A204.1 (cell line): Measurements from ENCODE around the gene CKAP2.
A peak's percentile ranks its signal among the peaks of the same experiment; 100 is the strongest.
"Not testable (repeated sequence)": the region's sequence is repeated elsewhere in the genome, so short reads cannot be mapped to it uniquely, and the experiment has no call there.

Experiments
- FAIRE-seq: peaks from 2 replicates; lab custom pipeline; 2012; peaks lifted over from hg19 to GRCh38; lab: Jason Lieb, UNC

Gene CKAP2, protein sequence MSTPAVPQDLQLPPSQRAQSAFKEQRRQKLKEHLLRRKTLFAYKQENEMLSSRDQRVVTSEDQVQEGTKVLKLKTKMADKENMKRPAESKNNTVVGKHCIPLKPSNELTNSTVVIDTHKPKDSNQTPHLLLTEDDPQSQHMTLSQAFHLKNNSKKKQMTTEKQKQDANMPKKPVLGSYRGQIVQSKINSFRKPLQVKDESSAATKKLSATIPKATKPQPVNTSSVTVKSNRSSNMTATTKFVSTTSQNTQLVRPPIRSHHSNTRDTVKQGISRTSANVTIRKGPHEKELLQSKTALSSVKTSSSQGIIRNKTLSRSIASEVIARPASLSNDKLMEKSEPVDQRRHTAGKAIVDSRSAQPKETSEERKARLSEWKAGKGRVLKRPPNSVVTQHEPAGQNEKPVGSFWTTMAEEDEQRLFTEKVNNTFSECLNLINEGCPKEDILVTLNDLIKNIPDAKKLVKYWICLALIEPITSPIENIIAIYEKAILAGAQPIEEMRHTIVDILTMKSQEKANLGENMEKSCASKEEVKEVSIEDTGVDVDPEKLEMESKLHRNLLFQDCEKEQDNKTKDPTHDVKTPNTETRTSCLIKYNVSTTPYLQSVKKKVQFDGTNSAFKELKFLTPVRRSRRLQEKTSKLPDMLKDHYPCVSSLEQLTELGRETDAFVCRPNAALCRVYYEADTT

GRCh38 chr13:52454820-52455676 lies at the start of gene CKAP2:
CKAP2 (plus strand) TSS chr13:52455478; CDS start chr13:52455557, 79 bp downstream.
- peak; percentile 93 for FAIRE-seq

DNA sequence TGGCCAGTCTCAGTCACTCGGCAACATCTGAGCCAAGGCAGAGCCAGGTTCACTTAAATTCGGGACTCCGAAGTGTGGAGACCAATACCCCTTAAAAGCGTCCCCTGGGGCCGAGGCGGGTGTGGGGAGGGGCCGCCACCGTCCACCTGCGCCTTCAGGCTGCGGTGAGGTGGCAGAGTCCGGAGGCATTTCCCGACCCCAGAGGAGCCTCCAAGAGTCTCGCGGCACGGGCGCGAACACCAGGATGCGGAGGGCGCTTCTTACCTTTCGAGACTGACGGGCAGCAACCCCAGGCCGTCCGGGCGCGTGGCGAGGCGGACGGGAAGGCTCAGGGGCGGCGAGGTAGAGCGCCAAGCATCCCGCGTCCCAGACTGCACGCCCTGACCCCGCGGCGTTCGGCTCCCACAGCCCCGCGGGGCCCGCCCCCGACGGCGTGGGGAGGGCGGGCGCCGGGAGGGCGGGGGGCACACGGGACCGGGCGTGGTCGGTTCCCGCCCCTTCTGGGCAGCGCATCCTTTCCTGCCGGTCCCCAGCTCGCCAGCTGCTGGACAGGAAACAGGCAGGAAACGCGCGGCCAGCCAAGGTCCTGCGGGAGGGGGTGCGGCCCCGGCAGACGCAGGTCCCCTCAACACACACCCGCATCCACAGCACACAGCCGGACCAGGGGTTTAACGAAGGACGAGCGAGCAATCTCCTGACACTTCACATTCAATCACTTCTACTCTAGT lies 49.3 kb upstream of the CKAP2 start, which contains the start of gene THSD1:
TSS of gene THSD1 (minus strand) at position 406 of the 728 bp plus-strand sequence. CDS start 3,572 bp downstream, outside the sequence.
- no peak for FAIRE-seq

DNA sequence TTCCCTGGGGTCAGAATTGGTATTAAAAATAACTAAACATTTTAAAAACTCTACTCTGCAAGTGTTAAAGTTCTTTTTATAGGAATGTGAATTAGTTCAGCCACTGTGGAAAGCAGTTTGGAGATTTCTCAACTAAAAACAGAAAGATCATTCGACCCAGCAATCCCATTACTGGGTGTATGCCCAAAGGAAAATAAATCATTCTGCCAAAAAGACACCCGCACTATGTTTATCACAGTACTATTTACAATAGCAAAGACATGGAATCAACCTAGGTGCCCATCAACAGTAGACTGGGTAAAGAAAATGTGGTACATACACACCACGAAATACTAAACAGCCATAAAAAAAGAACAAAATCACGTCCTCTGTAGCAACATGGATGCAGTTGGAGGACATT lies 48.6 kb upstream of the CKAP2 start:
- FAIRE-seq, result no peak

- not testable (repeated sequence) for FAIRE-seq
These were observed 47.8 kb upstream of the CKAP2 start for GRCh38 chr13:52407436-52407835.

DNA sequence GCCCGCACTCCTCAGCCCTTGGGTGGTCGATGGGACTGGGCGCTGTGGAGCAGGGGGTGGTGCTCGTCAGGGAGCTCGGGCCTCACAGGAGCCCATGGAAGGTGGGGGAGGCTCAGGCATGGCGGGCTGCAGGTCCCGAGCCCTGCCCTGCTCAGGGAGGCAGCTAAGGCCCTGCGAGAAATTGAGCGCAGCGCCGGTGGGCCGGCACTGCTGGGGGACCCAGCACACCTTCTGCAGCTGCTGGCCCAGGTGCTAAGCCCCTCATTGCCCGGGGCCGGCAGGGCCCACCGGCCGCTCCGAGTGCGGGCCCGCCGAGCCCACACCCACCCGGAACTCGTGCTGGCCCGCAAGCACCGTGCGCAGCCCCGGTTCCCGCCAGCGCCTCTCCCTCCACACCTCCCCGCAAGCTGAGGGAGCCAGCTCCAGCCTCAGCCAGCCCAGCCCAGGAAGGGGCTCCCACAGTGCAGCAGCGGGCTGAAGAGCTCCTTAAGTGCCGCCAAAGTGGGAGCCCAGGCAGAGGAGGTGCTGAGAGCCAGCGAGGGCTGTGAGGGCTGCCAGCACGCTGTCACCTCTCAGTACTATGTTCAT lies 47.1 kb upstream of the CKAP2 start:
- not testable (repeated sequence) for FAIRE-seq

GRCh38 chr13:52411629-52412028 lies 43.6 kb upstream of the CKAP2 start:
- FAIRE-seq, result no peak

DNA sequence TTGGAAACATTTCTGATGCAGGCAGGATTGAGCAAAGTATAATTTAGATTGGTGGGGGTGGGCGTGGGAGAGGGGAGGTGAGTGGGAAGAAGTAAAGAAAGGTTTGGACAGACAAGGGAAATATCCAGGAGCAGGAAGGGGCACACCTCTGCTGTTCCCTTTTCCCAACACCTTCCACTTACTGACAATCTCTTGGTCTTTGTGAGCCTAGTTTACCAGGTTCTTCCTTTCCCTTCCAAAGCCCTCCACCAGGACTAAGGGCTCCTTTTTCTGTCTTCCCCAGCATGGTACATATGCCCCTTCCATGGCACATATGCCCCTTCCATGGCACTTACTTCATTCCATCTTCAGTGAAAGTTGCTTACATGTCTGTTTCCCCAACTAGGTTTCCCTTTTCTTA lies 43.1 kb upstream of the CKAP2 start:
- FAIRE-seq, result no peak

DNA sequence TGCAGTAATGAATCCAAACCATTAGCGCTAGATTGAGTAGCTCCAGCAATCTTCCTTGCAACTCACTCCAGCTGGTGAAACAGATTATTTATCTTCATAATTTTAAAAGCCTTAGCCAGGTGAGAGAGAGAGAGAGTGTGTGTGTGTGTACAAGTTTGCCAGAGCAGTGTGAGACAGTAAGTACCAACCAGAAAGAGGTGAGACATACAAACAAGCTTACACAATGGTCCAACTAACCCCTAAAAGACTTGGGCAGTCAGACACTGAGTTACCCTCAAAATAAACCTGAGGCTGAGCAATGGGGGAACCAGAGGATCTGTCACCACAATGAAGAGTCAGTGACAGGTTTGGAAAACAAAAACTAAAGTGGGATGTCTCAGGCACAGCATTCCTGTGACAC lies 41.2 kb upstream of the CKAP2 start:
- no peak for FAIRE-seq

DNA sequence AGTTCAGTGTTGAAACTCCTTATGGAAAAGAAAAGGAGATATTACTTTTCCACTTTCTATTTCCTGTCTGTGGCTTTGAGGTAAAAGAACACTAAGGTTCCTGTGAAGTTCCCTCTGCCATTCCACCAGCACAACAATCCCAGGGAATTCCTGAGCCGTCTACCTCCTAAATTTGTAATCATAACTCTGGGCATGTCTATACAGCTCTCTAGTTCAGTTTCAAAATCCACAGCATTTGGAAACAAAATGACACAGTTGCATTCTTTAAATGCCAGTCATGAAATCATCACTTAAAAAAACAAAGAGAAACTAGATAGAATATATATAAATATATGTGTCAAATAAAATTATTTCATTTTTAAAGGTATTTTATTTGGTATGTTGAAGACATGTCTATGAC lies 40.3 kb upstream of the CKAP2 start:
- FAIRE-seq, result no peak

DNA sequence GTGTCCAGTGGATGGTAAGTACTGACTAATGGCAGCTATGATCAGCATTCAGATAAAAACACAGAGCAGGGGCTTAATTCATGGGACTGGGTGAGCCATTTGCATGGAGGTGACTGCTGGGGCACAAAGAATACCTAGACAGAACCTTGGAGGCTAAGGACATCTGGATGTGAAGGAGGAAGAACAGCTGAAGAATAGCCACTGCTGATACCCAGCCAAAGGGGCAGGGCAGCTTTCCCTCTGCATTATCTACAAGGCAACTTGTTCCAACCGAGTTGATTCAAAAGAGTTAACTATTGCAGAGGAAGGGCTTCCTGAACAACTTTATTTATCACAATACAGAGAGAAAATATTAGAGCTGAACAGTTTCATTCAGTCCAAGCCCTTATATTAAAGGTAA lies 36.2 kb upstream of the CKAP2 start:
- no peak for FAIRE-seq

- no peak for FAIRE-seq
These were observed 34.1 kb upstream of the CKAP2 start for GRCh38 chr13:52421216-52421615.

DNA sequence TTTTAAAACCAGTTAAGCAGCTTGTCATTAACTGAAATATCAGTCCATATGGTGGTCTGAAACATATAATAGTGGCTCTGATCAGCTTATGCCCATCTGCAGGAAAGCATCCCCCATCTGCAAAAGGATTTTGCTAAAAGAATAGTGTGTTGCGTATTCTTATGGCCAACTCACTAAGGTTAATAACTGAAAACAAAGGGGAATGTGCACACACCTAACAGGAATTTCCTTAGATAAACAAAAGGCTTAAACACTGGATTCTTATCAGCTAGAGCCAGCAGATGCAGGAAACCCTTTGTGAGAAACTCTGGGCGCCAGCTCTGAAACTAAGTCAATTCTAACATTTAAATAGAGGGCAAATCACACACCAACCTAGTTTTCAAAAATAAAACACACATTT lies 27.0 kb upstream of the CKAP2 start:
- no peak for FAIRE-seq

GRCh38 chr13:52432456-52432855 lies 22.8 kb upstream of the CKAP2 start:
- no peak for FAIRE-seq

DNA sequence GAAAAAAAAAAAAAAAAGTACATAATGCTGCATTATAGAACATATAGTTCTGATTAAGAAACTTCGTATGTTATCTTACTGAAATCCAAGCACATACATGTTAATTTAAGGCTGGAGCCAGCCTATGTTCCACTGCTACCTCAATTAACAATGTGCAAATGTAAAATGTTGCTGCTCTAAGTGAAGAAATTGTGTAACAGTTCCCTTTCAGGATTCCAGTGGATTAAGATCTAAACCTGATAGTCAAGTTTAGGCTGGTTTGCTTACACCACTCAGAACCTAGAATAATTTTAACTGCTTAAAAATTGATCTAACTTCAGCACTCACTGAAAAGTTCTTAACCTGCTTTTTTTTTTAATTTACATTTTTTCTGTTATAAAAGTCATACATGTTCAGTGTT lies 9.0 kb upstream of the CKAP2 start:
- no peak for FAIRE-seq

DNA sequence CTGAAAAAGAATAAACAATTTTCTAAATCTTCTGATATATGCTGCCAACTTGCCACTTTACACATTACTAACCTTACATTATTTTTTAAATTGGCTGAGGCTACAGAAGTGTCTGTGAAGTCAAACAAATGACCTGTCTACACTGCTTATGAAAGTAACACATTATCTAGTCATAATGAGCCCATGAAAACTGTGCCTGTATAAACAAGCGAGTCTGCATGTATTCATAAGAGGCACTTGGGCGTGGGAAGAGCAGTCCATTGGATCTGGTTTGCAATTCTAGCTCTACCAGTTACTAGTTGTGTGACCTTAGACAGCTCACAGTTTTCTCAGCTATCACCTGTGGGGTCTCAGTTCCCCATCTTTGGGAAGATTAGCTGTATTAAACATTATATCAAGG lies 7.9 kb upstream of the CKAP2 start:
- no peak for FAIRE-seq

- no peak for FAIRE-seq
These were observed 7.3 kb upstream of the CKAP2 start for GRCh38 chr13:52447815-52448552.

DNA sequence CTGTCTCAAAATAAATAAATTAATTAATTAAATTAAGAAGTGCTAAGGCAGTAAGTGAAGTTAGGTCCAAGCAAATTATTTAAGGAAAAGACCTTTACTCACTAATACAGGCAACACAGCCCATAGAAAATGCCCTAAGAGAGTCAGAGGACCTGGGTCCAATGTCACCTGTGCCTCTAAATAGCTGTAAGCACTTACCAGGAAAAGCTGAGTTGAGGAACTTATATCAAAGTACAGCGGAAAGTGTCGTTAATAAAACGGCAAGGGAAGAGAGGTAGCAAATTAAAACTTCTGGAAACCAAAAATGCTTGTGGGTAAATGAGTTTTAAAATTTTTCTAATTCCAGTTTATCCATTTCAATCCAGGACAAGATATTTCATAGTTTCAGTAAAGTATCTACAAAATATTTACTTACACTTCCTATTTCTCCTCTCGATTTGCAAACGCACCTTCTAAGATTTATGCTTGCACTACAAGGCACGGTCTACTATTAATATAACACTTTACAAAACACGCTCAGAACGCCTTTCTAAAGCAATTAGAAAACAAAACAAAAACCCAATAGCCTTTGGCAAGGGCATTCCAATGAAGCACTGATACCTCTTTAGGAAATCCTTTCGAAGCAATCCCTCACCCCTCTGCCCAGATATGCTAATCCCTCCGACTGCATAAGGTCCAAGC lies 5.8 kb upstream of the CKAP2 start:
- FAIRE-seq, result no peak

DNA sequence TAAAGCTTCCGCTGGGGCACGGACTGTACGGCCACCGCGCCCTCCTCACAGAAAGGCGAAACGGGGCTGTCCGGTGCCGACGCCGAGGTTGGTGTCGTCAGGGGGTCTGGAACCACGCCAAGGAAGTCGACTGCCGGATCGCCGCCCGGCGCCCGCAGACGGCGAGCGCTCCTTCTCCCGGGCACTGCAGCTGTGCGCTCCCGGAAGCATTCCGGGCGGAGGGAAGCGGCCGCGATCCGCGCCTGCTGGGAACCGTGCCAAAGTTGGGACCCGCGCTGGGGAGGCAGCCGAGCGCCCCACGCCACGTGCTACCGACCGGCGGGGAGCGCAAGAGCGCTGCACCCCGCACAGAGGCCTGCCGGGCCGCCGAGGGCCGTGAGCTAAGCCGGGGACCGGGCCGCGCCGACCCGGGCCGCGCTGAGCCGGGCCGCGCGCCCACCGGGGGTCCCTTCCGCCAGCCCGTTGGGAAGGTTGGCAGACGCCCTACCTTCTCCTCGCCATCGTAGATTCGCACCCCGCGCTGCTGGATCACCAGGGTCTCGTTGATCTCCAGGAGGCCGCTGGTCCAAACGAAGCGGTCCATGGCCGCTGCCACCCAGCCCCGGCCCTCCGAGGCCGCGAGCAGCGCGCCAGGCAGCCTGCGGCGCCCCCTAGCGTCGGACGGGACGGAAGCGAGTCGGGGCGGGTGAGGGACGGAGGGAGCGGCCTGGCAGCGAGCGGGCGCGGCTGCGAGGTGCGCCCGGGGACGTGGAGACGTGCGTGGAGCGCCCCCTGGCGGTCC lies 5.1 kb upstream of the CKAP2 start, which contains the start of gene VPS36:
TSS of gene VPS36 (minus strand) at position 623 of the 781 bp plus-strand sequence. CDS start at position 583, 40 bp downstream.
- FAIRE-seq, result no peak

- FAIRE-seq, result no peak
These were observed 4.5 kb upstream of the CKAP2 start for GRCh38 chr13:52450793-52451116.
